ENCODE data around the gene STEAP2. TPM values are rescaled to one million over a fixed set of nuclear protein-coding genes. Genes with fewer than 3 reads are reported as not detected.
A peak's percentile ranks its signal among the peaks of the same experiment; 100 is the strongest.

The STEAP2 gene
- total RNA-seq, 1 experiment from 2014 or later = 17.0 TPM

GRCh38 chr7:90210475-90210874 is 1.1 kb upstream of the STEAP2 start:
- Mint-ChIP-seq H3K9me3 (no peaks in the 10 kb centered on the region), H3K36me3 (no peaks in the 10 kb centered on the region), H3K4me3 (no peak overlapping the region), H3K27me3 (ENCODE audit: low read depth) (no peaks in the 10 kb centered on the region), H3K4me1 (peaks cover 10% of the 10 kb centered on the region), H3K27ac (no peak overlapping the region)
- CTCF ChIA-PET = interaction anchor here (1.4 to 2.1 kb wide), 2 partner anchors 50 to 56 kb away, joined by 7 to 15 read pairs; partner anchors contain the start of gene STEAP1
- DNase-seq (ENCODE audit: low spot score) = no peak
- no peak for ATAC-seq
- POLR2A ChIA-PET = interaction anchor here (0.9 to 1.8 kb wide), 3 partner anchors 13 to 193 kb away, joined by 3 to 5 read pairs (median 3); partner anchors contain the start of gene CLDN12
- TF ChIP-seq PRRX2 (CRISPR knock-in tag; IDR thresholded peaks at IDR 0.05) (no peak), ZNF425 (CRISPR knock-in tag; conservative IDR thresholded peaks at IDR 0.05) (no peak), E2F5 (CRISPR knock-in tag; IDR thresholded peaks at IDR 0.05) (no peak), IRF2 (CRISPR knock-in tag; IDR thresholded peaks at IDR 0.05; ENCODE audit: borderline replicate concordance, low read depth) (no peak), E2F4 (CRISPR knock-in tag; IDR thresholded peaks at IDR 0.05; ENCODE audit: borderline replicate concordance, low read depth) (no peak), ZNF232 (CRISPR knock-in tag; IDR thresholded peaks at IDR 0.05) (no peak), ZNF219 (CRISPR knock-in tag; IDR thresholded peaks at IDR 0.05; ENCODE audit: borderline replicate concordance) (no peak), OVOL2 (CRISPR knock-in tag; IDR thresholded peaks at IDR 0.05; ENCODE audit: borderline replicate concordance) (no peak), MLX (CRISPR knock-in tag; IDR thresholded peaks at IDR 0.05) (no peak), USF1 (CRISPR knock-in tag; IDR thresholded peaks at IDR 0.05) (no peak), MYBL2 (CRISPR knock-in tag; IDR thresholded peaks at IDR 0.05) (no peak), ZNF121 (CRISPR knock-in tag; IDR thresholded peaks at IDR 0.05) (no peak), NFE2L1 (CRISPR knock-in tag; IDR thresholded peaks at IDR 0.05) (no peak), E2F1 (CRISPR knock-in tag; IDR thresholded peaks at IDR 0.05) (no peak), TP53 (CRISPR knock-in tag; IDR thresholded peaks at IDR 0.05) (no peak), ZNF396 (CRISPR knock-in tag; IDR thresholded peaks at IDR 0.05; ENCODE audit: borderline replicate concordance) (no peak), HMGA2 (CRISPR knock-in tag; IDR thresholded peaks at IDR 0.05) (no peak)

- no peaks in the 10 kb centered on the region for H3K36me3 Mint-ChIP-seq
- no peaks in the 10 kb centered on the region for H3K9me3 Mint-ChIP-seq
- TF ChIP-seq MYBL2 (CRISPR knock-in tag; IDR thresholded peaks at IDR 0.05) = no peak
- no peak for TF ChIP-seq CREB1 (CRISPR knock-in tag; IDR thresholded peaks at IDR 0.05)
- no peak for TF ChIP-seq SOX15 (CRISPR knock-in tag; IDR thresholded peaks at IDR 0.05)
- TF ChIP-seq NFYB (CRISPR knock-in tag; conservative IDR thresholded peaks at IDR 0.05; ENCODE audit: low read depth) = no peak
- no peaks in the 10 kb centered on the region for H3K27me3 Mint-ChIP-seq (ENCODE audit: low read depth)
- DNase-seq (ENCODE audit: low spot score) = peak; percentile 12
- POLR2A ChIA-PET = interaction anchor here (0.6 to 1.8 kb wide), 8 partner anchors 13 to 193 kb away, joined by 3 to 13 read pairs (median 3); partner anchors contain the start of genes CLDN12 and STEAP1
- H3K4me3 Mint-ChIP-seq = no peak overlapping the region
- peak overlapping the region; percentile 57 for H3K27ac Mint-ChIP-seq
- ATAC-seq = peak; percentile 6; the same call in 1 of the 2 replicates
- CTCF ChIA-PET = interaction anchor here (0.7 to 2.9 kb wide), 14 partner anchors 13 to 217 kb away, joined by 3 to 29 read pairs (median 4); partner anchors contain the start of genes CFAP69, CLDN12 and STEAP1
- peaks cover 16% of the 10 kb centered on the region for H3K4me1 Mint-ChIP-seq
Measured at GRCh38 chr7:90210981-90211380, 559 bp upstream of the STEAP2 start.
